ENCODE measurements around the gene SPTLC2.
A peak's percentile ranks its signal among the peaks of the same experiment; 100 is the strongest.
"Not testable (repeated sequence)": the region's sequence is repeated elsewhere in the genome, so short reads cannot be mapped to it uniquely, and the experiment has no call there.

The SPTLC2 gene

GRCh38 chr14:77616454-77617229 is at the start of gene SPTLC2:
SPTLC2 (minus strand) TSS chr14:77616637; CDS start chr14:77616579, 58 bp downstream.
- peak; percentile 97 for DNase-seq

DNA sequence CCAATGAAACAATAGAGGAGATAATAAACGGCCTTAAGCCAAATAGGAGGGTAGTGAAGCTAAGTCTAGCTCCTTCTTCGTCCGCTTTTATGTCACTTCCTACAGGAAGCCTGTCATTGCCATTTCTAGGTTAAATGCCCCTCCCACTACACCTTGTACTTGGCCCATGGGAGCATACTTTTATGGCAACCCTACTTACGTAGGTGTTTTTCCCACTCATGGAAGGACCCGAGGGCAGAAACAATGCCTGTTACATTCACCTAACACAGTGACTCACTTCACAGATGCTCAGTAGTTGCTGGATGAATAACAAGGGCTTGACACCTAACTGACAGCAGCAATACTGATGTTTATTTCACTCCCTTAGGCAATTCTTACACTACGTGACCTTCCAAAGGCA is 46.9 kb upstream of the SPTLC2 start:
- DNase-seq = no peak

- not testable (repeated sequence) for DNase-seq
These were observed 45.1 kb upstream of the SPTLC2 start for GRCh38 chr14:77661562-77661961.

DNA sequence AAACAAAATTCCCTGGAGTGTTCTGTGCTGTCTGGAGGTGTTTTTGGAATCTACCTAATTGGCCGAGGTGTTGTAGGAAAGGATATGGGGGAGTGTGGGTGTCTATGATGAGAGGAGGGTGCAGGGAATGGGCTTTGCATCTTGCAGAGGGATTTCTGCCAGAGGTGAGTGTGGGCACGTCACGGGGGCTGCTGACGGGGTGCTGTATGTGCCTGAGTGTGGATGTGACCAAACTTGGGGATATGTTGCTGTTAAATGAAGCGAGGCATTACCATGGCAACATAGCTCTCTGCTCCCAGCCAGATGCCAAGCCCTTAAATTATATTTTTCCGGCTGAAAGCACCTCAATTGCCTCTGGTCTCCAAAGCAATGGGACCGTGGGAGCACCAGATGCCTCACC is 44.3 kb upstream of the SPTLC2 start:
- no peak for DNase-seq

- DNase-seq = no peak
These were observed 43.4 kb upstream of the SPTLC2 start for GRCh38 chr14:77659831-77660230.

DNA sequence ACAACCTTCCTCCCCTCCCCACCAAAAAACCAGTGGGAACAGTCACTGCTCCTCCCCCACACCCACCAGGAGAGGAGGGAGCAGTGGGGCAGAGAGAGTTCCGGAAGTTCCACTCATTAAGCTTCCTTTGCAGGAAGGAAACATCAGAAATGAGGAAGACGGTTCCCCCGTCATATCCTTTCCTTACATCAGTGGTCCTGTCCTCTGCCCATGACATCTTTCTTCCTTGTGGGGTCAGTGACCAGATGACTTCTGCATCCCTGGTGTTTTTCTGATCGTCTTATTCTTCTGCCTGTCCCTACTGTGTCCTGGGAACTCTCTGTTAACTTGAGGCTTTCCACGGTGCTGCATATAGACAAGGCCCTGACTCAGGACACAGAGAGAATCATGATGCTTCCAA is 40.8 kb upstream of the SPTLC2 start:
- no peak for DNase-seq

GRCh38 chr14:77654001-77654441 is 37.6 kb upstream of the SPTLC2 start:
- DNase-seq = no peak

GRCh38 chr14:77649326-77649725 is 32.9 kb upstream of the SPTLC2 start:
- no peak for DNase-seq

- DNase-seq = no peak
These were observed 32.2 kb upstream of the SPTLC2 start for GRCh38 chr14:77648520-77649200.

DNA sequence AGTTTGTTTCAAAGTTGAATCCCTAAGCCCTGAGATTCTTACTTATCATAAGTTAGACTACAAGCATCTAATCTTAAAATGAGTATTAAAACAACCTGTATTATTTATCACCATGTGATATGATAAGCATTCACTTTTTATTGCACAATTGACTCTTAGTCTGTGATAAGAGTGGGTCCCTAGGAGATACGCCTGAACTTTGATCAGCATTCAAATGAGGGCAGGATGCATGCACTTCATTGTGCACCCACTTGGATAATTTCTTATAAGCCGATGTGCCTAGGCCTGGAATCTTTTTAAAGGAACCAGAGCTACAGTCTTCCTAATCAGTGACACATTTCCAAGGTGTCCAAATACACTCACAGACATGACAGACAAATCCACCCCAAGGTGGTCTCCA is 31.4 kb upstream of the SPTLC2 start:
- DNase-seq = no peak

- no peak for DNase-seq
These were observed 30.5 kb upstream of the SPTLC2 start for GRCh38 chr14:77646907-77647306.

DNA sequence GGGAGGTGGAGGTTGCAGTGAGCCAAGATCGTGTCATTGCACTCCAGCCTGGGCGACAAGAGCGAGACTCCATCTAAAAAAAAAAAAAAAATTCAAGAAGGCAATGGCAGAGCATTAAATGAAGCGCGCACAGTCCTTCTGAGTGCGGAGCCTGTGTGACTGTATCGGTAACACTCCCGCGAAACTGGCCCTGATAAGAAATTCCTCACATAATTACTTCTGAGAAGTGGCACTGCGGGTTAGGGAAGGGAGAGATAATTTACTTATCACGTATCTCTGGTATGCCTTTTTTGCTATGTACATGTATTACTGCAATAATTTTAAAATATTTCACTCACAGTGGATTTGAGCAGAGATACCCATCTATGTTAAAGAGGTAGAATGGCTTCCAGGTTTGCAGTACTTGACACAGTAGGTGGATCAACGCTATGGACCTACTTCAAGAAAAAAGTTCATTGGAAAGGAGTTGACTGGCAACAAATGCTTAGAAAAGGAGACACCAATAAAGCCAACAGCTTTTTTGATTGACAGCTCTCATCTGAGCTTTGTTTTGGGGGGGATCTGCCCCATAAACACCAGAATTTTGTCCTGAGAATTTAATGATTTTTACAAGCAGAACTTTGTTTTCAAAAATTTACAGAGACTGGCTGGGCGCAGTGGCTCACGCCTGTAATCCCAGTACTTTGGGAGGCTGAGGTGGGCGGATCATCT is 29.2 kb upstream of the SPTLC2 start:
- DNase-seq = no peak

DNA sequence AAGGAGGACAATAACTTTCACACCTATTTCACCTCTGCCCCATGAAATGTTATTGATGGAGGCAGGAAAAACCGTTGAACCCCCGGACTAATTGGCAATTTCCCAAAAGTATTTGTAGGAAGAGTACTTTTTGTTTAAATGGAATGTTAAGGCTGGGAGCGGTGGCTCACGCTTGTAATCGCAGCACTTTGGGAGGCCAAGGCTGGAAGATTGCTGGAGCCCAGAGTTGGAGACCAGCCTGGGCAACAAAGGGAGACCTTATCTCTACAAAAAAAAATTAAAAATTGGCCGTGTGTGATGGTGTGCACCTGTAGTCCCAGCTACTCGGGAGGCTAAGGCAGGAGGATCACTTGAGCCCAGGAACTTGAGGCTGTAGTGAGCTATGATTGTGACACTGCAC is 26.0 kb upstream of the SPTLC2 start:
- no peak for DNase-seq

GRCh38 chr14:77641534-77642341 is 25.3 kb upstream of the SPTLC2 start:
- peak; percentile 83 for DNase-seq

GRCh38 chr14:77640756-77641533 is 24.5 kb upstream of the SPTLC2 start:
- no peak for DNase-seq

GRCh38 chr14:77638771-77639171 is 22.3 kb upstream of the SPTLC2 start:
- no peak for DNase-seq

DNA sequence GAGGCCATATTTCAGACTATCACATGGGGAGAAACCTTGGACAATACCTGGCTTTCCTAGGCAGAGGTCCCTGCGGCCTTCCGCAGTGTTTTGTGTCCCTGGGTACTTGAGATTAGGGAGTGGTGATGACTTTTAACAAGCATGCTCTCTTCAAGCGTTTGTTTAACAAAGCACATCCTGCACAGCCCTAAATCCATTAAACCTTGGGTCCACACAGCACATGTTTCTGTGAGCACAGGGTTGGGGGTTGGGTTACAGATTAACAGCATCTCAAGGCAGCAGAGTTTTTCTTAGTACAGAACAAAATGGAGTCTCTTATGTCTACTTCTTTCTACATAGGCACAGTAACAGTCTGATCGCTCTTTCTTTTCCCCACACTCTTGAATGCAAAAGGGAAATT is 19.4 kb upstream of the SPTLC2 start:
- DNase-seq = not testable (repeated sequence)

DNA sequence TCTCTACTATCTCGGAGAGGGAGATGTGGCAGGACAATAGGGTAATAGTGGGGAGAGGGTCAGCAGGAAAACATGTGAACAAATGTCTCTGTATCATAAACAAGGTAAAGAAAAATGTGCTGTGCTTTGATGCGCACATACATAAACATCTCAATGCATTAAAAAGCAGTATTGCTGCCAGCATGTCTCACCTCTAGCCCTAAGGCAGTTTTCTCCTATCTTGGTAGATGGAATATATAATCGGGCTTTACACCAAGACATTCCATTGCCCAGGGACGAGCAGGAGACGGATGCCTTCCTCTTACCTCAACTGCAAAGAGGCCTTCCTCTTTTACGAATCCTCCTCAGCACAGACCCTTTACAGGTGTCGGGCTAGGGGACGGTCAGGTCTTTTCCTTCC is 19.0 kb upstream of the SPTLC2 start:
- DNase-seq = not testable (repeated sequence)

GRCh38 chr14:77630111-77630510 is 13.7 kb upstream of the SPTLC2 start:
- DNase-seq = no peak

DNA sequence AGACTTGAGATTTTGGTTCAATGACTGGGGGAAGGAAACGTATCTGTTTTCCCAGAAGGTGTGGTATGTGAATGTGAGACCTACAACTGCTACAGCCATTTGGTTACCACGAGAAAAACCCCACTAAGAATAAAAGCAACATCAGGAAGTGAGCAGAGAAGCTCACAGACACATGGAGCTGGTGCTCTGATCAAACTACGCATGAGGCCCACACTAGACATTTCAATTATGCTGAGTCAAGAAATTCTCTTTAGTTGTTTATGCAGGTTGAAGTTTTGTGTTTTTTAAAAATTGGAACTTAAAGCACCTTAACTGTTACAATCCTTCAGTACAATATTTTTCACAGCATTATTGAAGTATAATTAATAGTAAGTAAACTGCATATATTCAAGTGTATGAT is 8.9 kb upstream of the SPTLC2 start:
- no peak for DNase-seq

GRCh38 chr14:77623201-77623600 is 6.8 kb upstream of the SPTLC2 start:
- DNase-seq = no peak

GRCh38 chr14:77622366-77622961 is 6.0 kb upstream of the SPTLC2 start:
- no peak for DNase-seq
